HG02763 (cell line): Measurements from ENCODE around the gene MZT2A.
"Not testable (repeated sequence)": the region's sequence is repeated elsewhere in the genome, so short reads cannot be mapped to it uniquely, and the experiment has no call there.

Experiments
- ATAC-seq: cut with Tn5 transposase; IDR thresholded peaks from one replicate; pipeline ENCODE4 v1.9.1; 2021; ENCODE audit warnings: mild to moderate bottlenecking, moderate library complexity; ENCODE audit not compliant: unreplicated experiment

Gene MZT2A

DNA sequence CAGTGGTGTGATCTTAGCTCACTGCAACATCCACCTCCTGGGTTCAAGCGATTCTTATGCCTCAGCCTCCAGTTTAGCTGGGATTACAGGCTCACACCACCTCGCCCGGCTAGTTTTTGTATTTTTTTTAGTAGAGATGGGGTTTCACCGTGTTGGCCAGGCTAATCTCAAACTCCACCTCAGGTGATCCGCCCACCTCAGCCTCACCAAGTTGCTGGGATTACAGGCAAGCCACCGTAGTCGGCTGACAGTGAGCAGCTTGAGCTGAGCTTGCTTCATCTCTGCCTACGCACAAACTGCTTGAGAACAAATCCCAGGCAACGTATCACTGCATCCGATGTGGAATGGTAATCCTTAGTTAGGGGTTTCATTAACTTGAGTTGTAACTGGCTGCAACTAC lies 24.5 kb downstream of the MZT2A start:
- ATAC-seq = not testable (repeated sequence)

- not testable (repeated sequence) for ATAC-seq
Observed at GRCh38 chr2:131454914-131455313, 37.3 kb downstream of the MZT2A start.

DNA sequence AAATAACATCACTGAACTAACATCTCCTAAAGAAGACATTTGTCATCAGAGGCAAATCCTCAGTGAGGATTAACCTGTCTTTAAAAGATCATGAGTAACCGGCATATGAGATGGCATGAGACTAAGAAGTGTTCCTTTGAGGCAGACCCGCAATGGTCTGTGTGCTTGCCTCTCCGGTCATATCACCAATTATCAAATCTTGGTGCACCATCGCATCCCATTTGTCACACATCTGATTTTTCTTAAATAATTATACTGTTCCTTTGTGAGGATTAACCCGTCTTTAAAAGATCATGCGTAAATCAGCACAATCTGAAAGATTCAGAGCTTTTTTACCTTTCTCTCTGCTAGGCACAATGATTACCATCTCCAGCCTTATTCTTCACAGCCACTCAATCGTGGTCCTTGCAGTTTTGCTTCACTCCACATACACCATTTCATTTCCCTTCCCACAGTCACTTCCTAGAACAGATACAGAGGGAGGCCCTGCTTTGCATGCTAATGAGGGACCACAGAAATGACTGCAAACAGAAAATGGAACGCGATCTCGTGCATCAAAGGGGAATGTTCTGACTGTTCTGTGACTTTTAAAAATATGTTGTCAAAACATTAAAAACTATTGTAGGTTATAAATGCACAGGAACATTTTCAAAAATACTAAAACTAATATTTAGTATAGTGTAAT lies 40.8 kb downstream of the MZT2A start:
- peak; percentile 72 for ATAC-seq

GRCh38 chr2:131447981-131448380 lies 44.2 kb downstream of the MZT2A start:
- not testable (repeated sequence) for ATAC-seq

- ATAC-seq = no peak
Observed at GRCh38 chr2:131445896-131446295, 46.3 kb downstream of the MZT2A start.

DNA sequence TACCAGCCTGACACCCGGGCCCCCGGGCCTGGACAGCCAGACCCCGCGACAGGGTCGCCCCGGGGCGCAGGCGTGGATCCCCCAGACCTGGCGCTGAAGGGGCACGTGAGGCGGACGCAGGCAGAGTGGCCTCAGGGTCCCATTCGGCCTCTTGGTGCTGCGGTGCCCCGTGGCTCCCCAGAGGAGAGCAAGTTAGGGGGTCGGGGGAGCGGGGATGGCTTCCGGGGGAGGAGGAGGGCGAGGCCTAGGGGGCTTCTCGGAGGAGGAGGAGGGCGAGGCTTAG lies 46.7 kb downstream of the MZT2A start:
- not testable (repeated sequence) for ATAC-seq

- ATAC-seq = not testable (repeated sequence)
Observed at GRCh38 chr2:131444736-131445514, 47.3 kb downstream of the MZT2A start.

DNA sequence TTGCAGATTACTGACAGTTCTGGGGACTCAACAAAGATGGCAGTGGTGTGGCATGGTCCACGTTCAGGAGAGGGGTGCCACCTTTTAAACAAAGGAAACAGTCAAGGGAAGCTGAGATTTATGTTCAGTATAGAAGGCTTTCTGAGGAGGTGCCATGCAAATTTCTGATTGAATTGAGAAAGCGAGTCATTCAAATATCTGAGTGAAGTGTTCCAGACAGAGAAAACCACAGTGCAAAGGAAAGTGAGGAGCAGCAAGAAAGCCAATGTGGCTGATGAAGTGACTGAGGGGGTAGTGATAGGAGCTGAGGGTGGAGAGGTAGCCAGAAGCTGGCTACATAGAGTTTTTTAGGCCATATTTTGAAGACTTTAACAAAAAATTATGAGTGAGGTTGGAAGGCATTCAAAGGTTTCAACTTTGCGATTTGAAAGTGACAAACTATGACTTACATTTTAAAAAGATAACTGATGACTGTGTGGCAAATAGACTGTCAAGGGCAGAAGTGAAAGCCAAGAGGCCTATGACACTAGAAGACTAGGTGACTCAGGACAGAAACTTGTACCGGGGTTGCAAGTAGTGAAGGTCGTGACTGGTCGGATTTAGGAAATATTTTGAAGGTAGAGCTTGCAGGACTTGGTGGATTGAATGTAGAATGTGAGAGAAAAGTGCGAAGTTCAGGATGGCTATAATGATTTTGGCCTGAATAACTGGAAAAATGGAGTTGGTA lies 51.3 kb downstream of the MZT2A start:
- ATAC-seq = peak; percentile 56
